Skeletal muscle cell (primary cell): ENCODE results near the gene TSPAN6.

ENCODE experiments used
- DNase-seq: peaks from one replicate; pipeline ENCODE4 v3.0.0-alpha.2; 2010; ENCODE audit warnings: low read depth
- H3K4me3 ChIP-seq: 2 replicates; pipeline ENCODE4 v1.5.1; 2011; ENCODE audit warnings: low read depth, mild to moderate bottlenecking, control low read depth, low read length, moderate library complexity

TSPAN6 gene

DNA sequence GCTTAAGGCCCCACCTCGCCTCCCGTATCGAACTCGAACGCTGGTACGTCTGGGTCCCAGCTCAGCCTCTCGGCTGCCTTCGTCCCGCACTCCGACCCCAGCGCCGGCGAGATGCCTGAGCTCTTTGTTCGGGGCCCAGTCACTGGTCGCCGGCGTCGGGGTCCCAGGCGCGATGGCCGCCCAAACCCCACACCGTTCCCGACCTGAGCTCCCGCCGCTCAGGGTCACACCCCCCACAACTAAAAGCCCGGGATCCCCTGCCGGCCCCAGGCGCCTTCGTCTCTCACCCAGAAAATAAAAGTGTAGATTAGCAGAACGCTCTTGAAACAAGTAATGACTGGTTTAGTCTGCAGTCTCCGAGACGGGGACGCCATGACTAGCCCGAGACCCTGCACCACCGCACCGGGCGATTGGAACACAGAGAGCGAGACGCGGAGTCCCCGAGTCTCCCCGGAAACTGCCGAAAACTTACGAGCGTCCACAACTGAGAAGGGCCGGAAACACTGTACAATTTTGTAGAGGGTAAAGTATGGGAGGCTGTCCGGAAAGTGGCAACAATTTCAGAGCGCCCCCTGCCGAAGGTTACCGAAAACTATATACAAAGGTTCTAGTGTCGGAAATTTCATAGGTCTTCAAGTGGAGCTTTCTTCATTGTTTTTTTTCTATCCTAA, at the start of gene TSPAN6:
Gene TSPAN6 (minus strand): TSS at position 486 of the 671 bp plus-strand sequence. CDS start 112 bp downstream, at position 374.
- peak; percentile 52 for DNase-seq
- H3K4me3 ChIP-seq: peak within 1 kb of the TSS; percentile 66

- no peak for DNase-seq
- H3K4me3 ChIP-seq: no peak overlapping the region
These were observed 49.3 kb upstream of the TSPAN6 start for GRCh38 chrX:100685997-100686305.

- H3K4me3 ChIP-seq: no peak overlapping the region
- DNase-seq: peak; percentile 20
These were observed 48.8 kb upstream of the TSPAN6 start for GRCh38 chrX:100685284-100685996.

DNA sequence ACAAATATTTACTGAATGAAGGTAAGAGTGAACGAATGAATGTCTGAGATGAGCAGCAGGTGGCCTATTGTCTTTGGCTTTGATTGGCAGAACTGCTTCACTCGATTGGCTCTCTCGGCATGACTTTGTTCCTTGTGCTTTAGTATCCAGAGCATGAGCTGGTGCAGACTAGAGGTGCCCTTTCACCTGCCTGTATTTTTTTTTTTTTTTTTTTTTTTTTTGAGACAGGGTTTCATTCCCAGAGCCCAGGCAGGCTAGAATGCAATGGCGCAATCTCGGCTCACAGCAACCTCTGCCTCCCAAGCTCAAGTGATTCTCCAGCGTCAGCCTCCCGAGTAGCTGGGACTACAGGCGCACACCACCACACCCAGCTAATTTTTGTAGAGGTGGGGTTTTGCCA, 46.3 kb upstream of the TSPAN6 start:
- no peak overlapping the region for H3K4me3 ChIP-seq
- DNase-seq: no peak

DNA sequence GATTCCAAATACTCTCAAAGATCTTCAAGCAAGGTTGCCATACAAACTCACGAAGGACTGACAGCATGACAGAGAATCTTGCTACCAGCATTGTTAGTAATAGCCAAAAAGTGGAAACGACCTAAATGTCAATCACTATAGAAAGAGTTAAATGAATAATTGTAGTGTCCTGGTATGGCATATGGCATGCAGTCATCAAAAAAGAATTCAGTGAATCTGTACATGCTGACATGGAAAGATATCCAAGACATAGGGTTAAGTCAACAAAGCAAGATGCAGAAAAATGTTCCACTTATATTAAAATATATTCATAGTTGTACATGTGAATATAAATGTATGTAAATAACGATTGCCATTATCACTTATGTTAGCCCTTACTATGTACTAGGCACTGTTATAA, 45.0 kb upstream of the TSPAN6 start:
- no peak for DNase-seq

DNA sequence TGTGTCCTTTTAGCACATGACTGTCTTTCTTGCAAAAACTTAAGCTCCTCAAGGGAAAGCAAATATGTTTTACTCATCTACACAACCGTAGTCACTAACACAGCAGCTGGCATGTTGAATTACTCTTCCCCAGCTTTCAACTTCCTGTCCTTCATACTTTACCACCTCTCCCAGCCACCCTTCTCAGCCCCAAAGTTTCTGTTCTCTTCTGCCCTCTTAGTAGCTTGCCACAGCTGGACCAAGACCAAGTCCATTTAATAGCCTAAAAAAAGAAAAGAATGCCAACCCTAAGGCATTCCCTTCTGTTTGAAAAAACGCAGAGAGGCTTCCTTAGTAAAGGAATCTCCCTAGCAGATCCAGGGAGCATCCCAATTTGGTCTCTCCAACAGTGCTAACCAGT, 44.1 kb upstream of the TSPAN6 start:
- no peak overlapping the region for H3K4me3 ChIP-seq
- no peak for DNase-seq

More for the DNA sequence above, 45.0 kb upstream of the TSPAN6 start:
- H3K4me3 ChIP-seq: no peak overlapping the region

DNA sequence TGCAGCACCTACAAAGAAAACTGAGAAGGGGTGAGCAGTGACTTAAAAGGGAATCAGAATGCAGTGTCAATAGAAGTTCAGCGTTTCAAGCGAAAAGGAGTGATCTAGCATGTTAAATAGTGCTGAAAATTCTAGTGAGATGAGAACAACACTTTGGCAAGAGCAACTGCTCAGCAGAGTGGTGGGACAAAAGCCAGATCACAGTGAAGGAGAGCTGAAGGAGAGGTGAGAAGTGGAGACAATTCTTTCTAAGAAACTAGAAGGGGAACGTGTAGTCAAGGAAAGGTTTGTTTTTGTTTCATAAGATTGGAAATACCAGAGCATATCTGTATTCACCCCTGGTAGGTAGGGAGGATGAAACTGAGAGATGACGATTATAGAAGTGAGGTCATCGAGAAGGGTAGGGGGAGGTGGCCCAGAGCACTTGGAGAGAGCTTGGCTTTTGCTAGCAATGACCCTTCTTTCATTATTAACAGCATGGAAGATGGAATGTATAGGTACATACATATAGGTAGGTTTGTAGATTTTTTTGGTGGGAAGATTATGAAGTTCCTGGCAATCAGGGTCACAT, 41.1 kb upstream of the TSPAN6 start:
- H3K4me3 ChIP-seq: no peak overlapping the region
- DNase-seq: peak; percentile 19

GRCh38 chrX:100674705-100675104, 38.1 kb upstream of the TSPAN6 start:
- no peak for DNase-seq
- H3K4me3 ChIP-seq: no peak overlapping the region

GRCh38 chrX:100673397-100673953, 36.9 kb upstream of the TSPAN6 start:
- H3K4me3 ChIP-seq: no peak overlapping the region
- DNase-seq: peak; percentile 58

- no peak overlapping the region for H3K4me3 ChIP-seq
- no peak for DNase-seq
These were observed 36.4 kb upstream of the TSPAN6 start for GRCh38 chrX:100672966-100673365.

DNA sequence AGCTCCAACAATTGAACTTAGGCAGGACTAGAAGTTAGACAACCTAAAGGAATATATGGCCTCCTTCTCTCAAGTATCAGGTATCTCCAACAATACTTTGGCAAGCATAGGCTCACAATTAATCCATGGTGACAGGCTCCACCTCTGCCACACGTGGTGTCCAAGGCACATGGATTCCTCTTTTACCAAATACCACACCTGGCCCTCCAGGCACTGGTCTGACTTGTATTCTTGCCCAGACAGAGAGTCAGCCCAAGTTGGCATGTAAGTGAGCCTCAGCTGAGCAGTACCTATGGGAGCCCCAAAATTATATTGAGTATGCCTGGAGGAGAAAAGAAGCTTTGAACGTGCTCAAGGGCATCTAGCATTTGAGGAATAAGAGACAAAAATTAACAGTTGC, 27.0 kb upstream of the TSPAN6 start:
- H3K4me3 ChIP-seq: no peak overlapping the region
- no peak for DNase-seq

DNA sequence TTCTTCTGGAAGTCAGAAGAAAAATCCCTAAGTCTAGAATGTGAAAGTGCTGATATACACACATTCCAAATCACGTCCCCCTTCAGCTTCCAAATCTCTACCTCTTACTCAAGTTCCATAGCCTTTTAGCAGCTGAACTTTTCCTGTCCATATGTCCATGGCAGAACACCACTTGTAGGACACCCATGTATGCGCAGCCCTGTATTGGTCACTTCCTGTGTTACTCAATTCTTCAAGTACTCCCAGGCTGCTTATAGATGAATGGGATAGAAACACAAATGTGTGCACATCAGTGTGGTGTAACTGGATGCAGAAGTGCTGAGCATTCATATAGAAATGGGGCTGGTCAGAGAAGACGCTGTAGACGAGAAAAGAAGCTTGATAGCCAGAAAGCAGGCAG, 26.2 kb upstream of the TSPAN6 start:
- DNase-seq: no peak
- no peak overlapping the region for H3K4me3 ChIP-seq

GRCh38 chrX:100662170-100662569, 25.6 kb upstream of the TSPAN6 start:
- no peak overlapping the region for H3K4me3 ChIP-seq
- no peak for DNase-seq

GRCh38 chrX:100659431-100660137, 23.0 kb upstream of the TSPAN6 start:
- no peak for DNase-seq
- H3K4me3 ChIP-seq: no peak overlapping the region

DNA sequence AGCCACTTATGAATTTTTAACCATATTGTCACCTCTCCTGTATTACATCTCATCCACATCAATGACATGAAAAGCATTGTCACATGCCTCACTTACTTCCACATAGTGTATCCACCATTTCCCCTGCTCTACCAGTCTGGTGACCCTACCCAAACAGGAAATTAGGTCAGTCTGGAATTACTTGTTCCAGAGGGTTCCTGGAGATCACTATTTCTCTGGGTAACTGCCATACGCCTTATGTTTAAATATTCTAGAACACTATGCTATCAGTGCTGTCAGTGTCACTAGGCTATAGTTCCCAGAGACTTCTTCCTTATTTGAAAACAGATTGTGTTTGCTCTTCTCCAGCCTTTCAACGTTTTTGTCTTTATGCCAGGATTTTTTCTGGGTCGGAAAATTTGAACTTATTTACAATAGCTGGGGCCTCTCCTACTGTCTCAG, 22.4 kb upstream of the TSPAN6 start:
- no peak for DNase-seq
- H3K4me3 ChIP-seq: no peak overlapping the region

- no peak overlapping the region for H3K4me3 ChIP-seq
- no peak for DNase-seq
These were observed 17.7 kb upstream of the TSPAN6 start for GRCh38 chrX:100654261-100654660.

GRCh38 chrX:100652266-100652665, 15.7 kb upstream of the TSPAN6 start:
- no peak overlapping the region for H3K4me3 ChIP-seq
- no peak for DNase-seq

DNA sequence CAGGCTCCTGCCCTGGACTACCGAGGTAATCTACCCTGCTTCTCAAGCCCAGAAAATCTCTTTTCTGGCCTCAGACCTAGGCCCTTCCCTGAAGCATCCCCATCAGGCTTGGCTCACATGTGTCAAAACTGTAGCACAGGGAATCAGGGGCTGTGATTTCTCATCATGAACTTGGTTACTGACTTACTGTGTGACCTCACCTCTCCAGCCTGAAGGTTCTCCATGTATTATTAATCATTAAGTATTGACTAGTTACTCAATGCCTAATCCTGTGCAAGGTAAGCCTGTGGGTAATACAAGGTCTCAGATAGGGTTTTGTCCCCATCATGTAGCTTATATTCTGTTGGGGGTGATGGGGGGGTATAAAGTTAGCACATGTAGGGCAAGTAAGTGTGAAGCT, 14.2 kb upstream of the TSPAN6 start:
- H3K4me3 ChIP-seq: no peak overlapping the region
- no peak for DNase-seq

GRCh38 chrX:100649550-100650356, 13.1 kb upstream of the TSPAN6 start:
- peak overlapping the region; percentile 2 for H3K4me3 ChIP-seq
- peak; percentile 90 for DNase-seq
